ENCODE data around the gene OSBPL7. TPM values are rescaled to one million over a fixed set of nuclear protein-coding genes. Genes with fewer than 3 reads are reported as not detected.

OSBPL7 gene
- total RNA-seq, 1 donor from 2014 or later = 4.6 TPM

DNA sequence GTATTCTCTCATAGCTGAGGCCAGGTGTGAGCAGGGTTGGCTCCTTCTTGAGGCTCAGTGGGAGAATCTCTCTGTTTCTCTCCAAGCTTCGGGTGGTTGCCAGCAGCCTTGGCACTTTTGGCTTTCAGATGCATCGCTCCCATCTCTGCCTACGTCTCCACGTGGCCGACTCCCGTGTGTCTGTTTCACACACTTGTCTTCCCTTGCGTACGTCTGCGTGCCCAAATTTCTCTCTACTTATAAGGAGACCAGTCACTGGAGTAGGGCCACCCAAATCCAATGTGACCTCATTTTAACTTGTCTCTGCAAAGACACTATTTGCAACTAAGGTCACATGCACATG, 14.7 kb downstream of the OSBPL7 start:
- DNase-seq (ENCODE audit: low read depth in 2 of 2) = no peak

DNA sequence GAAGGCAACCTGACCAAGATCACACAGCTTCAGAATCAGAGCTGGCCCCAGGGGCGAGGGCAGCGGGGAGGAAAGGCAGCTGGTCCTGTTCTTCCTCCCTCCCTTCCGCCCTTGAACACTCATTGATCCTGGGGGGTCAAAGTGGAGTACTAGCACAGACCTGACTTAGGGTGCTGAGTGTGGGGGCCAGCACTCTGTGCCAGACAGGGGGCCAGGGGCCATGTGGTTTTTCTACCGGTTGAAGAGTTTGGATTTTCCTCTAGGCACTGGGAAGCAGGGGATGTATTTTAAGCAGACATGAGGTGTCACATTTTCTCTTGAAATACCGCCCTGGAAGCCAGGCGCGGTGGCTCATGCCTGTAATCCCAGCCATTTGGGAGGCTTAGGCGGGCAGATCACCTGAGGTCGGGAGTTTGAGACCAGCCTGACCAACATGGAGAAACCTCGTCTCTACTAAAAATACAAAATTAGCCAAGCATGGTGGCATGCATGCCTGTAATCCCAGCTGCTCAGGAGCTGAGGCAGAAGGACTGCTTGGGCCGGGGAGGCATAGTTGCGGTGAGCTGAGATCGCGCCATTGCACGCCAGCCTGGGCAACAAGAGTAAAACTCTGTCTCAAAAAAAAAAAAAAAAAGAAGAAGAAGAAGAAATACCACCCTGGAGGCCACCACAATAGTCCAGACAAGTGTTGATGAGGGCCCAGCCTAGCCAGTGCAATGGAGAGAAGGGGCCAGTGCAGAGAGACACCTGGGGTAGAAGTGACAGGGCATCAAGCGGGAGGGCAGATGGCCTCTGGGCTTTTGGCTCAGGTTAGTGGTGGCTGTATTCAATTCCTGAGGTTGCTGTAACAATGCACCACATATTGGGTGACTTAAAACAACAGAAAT, 15.3 kb downstream of the OSBPL7 start:
- DNase-seq (ENCODE audit: low read depth in 2 of 2) = no peak

DNA sequence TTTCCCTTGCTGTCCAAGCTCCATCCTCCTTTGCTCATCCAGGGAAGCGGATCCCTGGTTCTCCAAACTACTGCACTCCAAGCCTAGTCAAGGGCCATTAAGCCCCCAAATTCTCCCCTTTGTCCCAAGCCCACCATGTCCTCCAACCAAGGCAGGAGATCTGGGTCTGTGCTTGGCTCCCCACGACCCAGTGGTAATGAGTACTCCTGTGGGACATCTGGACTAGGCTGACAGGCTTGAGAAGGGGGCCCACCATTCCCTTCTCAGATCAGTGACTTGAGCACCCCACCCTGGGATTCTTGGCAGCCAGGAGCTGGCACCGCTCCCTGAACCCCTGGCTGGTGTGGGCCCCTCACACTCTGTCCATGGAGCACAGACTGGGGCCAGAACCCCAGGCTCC, 17.1 kb downstream of the OSBPL7 start:
- DNase-seq (ENCODE audit: low read depth in 2 of 2) = no peak

DNA sequence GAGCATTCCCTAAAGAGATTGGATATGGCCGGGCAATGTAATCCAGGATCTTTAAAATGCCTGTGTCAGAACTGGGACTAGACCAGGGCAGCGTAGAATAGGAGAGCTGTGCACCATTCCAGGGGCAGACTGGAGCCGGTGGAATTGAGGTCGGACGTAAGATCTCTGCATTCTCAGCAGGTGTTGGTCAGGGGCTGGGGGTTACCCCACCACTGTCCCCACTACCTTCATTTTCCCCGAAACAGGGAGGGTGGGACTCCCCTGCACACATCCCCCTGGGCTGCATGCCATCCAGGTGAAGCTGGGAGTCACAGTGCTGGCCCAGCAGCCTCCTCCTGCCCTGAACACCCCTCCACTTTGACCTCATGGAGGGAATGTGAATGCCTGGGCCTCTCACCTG, 17.8 kb downstream of the OSBPL7 start:
- no peak for DNase-seq (ENCODE audit: low read depth in 2 of 2)

DNA sequence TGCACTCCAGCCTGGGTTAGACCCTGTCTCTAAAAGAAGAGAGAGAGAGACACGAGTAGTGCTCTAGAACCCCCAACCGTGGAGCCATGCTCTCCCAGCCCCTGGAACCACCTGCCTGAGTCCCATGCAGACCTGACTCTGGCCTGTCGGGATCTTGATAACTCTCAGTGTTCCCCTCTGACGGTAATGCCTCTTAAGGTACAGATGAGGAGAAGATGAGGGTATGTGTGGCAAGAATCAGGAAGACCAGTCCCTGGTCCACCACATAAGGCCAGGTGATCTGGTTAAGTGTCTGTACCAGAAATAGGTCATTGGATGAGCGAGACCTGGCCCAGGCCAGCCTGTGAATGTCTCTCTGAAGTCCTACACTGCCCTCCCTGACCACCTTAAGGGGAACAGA, 18.4 kb downstream of the OSBPL7 start:
- no peak for DNase-seq (ENCODE audit: low read depth in 2 of 2)

DNA sequence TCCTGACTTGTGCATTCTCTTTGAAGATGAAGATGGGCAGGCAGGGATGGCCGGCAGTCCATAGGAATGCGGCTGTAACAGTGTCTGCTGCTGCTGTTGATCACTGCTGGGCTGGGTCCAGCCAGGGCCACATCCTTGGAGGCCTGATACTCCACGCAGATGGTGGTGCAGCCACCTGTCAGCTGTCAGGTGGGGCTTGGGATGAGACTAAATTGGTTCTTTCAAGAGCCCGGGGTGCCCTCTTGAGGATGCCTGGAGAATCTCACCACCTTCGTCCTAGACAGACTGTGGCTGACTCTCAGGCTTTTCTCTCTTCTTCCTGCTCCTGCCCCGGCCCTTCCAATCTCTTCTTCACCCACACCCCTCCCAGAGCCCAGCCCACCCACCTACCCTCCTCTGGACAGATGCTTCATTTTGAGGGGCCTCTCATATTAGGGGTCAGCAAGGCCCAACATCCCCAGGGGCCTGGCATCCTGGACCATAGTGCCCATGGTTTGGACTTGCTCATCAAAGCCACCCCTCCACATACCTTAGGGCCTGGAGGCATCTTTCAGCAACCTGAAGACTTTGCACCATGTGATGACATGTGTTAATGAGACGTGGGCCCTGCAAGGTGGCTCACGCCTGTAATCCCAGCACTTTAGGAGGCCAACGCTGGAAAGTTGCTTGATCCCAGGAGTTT, 19.1 kb downstream of the OSBPL7 start:
- peak in 1 of 2 donors; percentile 57 for DNase-seq (ENCODE audit: low read depth in 2 of 2)

DNA sequence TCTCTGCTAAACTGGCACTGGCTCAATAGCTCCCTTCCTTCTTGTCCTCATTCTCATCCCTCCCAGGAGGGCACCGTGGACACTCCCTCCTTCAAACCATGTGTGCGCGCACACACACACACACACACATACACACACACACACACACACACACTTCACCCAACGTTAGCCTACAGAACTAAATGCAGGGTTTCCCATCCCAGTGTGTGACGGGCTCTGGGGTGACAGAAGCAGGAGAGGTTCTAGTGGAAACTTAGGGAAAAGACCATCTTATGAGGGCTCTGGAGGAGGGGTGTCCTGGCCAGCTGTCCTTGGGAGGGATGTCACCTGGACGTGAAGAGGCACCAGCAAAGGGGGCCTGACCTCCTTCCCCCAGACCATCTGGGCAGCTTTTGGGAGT, 19.7 kb downstream of the OSBPL7 start:
- no peak for DNase-seq (ENCODE audit: low read depth in 2 of 2)

DNA sequence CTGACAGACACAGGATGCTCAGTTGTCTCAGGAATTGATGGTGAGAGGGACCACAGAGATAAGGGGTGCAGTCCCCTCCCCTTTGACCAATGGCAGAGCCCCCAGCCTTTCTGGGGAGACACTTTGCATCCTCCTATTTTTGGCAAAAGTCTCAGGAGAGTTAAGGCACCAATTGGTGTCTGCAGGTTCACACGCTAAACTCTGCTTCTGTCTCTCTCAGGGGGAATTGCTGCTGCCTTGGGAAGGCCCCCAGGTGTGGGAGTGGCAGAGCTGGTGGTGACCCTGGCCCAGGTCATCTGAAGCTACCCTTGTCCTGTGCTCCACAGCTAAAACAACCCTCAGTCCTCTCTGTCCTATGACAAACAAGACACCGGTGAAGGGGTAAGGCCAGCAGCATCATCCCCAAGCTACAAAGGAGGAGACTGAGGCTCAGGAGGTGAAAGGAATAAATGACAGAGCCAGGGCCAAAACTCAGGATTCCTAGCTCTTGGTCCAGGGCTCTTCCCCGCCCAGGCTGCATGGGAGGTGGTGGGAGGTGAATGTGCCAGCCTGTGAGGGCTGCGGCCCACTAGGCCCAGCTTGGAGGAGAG, 20.3 kb downstream of the OSBPL7 start:
- DNase-seq (ENCODE audit: low read depth in 2 of 2) = no peak

DNA sequence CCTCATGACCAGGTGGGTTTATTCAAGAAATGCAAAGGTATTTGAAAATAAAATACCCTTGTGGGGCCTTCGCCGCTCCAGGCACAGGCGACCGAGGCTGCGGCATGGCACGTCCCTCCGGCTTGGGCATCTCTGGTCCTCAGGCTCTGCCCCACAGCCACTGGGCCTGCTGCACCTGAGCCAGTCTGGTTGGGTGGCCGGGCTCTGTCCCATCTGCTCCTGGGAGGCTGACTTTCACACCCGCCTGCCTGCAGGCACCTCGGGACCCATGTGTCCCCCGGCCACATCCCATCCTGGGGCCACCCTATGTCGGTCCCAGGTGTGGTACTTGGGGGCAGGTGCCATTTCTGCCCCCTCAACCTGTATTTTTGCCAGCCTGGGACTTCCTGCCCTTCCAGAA, 20.9 kb downstream of the OSBPL7 start:
- no peak for DNase-seq (ENCODE audit: low read depth in 2 of 2)

DNA sequence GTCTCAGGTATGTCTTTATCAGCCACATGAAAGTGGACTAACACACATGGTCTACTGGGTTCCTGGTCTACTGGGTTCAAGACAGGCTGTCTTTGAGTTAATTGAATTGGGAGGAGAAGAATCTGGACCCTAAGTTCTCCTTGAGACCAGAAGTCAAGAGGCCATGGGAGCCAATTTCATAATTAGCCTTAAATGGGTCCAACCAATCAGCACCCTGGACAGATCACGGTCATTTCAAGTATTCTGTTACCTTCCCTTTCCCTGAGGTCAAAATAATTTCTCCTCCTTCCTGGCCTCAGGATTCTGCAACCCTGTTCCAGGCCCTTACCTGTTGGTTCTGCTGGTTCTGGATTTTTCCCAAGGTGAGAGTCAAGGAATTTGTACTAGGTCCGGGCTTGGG, 23.8 kb downstream of the OSBPL7 start:
- no peak for DNase-seq (ENCODE audit: low read depth in 2 of 2)

DNA sequence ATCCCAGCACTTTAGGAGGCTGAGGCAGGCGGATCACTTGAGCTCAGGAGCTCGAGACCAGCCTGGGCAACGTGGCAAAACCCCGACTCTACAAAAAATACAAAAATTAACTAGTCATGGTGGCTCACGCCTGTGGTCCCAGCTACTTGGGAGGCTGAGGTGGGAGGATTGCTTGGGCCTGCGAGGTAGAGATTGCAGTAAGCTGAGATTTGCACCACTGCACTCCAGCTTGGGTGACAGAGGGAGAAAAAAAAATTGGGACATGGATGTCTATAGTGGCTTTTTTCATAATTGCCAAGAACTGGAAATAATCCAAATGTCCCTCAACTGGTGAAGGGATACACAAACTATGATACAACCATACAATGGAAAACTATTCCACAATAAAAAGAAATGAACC, 28.6 kb downstream of the OSBPL7 start:
- DNase-seq (ENCODE audit: low read depth in 2 of 2) = no peak

DNA sequence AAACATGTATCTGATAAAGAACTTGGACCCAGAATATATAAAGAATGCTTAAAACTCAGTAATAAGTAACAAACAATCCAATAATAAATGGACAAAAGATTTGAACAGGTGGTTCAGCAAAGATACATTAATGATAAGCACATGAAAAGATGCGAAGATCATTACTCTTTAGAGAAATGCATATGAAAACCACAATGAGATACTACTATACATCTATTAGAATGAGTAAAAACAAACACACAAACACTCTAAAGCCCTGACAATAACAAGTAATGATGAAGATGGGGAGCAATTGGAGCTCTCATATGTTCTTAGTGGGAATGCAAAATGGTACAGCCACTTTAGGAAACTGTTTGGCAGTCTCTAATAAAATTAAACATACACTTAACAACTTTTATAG, 29.1 kb downstream of the OSBPL7 start:
- DNase-seq (ENCODE audit: low read depth in 2 of 2) = no peak

DNA sequence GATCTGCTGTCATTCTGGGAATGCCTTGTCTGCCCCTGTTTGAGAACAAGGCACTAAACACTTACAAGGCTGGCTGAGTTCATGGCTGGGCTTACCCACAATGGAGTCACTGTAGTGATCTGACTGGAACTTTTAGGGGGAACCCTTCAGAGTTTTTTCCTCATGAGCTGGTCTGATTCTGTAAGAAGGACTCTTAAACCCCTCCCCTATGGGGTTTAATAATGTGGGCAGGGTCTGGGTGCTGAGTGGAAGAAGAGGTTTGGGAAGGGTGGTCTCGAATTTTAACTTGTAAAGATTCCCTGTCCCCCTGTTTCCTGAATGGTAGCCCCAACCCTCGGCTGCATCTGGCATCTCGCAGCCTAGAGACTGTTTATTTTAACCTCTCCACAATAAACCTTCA, 30.6 kb downstream of the OSBPL7 start:
- no peak for DNase-seq (ENCODE audit: low read depth in 2 of 2)

DNA sequence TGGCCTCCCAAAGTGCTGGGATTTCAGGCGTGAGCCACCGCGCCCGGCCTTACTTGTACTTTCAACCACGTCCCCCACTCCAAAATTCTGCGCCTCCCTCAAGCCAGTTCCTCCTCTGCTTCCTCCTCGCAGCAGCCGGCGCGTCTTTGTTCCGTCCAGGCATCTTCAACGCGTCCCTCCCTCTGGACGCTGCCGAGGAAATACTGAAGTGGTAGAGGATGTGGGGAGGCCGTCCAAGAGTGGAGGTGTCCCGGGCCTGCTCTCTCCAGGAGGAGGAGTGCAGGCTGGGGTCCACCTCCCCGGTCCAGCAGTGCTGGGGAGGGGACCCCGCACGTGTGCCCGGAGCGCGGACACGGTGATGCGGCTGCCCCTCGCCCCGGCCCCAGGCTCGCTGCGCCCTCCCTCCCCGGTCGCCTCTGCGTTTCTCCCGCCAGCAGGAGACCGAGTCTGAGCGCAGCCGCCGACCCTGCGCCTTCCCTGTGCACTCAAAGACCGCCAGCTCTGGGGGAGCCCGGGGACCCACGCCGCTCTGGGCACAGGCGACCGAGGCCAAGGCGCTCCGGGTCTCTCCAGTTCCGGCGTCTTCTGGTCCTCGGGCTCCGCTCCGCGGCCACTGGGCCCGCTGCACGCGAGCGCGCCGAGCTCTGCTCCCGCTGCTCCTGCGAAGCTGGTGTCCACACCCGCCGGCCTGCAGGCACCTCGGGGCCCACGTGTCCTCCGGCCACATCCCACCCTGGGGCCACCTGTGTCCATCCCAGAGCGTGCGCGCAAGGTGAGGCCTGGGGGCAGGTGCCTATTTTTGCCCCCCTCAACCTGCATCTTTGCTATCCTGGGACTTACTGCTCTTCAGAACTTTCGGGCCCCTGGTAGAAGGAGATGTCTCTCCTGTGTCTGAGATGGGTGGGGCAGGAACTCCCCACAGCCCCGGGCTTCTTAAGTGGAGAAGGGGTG, 31.7 kb downstream of the OSBPL7 start:
- peak in 1 of 2 donors; percentile 49 for DNase-seq (ENCODE audit: low read depth in 2 of 2)

DNA sequence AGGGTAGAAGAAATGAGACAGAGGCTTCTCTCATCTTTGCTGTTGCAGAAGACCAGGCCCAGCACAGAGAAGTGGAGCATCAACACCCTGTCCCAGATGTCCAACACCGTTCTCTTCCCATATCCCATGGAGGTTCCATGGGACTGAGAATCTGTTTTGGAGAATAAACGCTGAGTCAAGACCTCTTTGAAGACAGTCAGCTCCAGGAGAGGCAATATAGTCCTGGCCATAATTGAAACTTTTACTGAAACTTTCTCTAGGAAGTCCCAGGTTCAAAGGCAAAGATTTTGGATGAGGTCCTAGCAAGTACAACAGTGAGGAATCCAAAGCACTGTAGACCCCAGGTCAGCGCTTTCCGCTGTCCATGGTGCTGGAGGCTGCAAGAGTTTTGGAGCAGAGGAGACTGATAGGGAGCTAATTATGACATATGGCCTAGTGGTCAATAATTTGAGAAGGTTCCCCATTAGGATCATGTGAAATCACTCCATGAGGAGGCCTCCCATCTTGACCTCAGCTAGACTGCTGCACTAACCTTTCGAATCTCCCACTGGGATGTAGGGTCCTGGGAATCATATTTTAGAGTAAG, 36.0 kb downstream of the OSBPL7 start:
- DNase-seq (ENCODE audit: low read depth in 2 of 2) = peak in 1 of 2 donors; percentile 47

DNA sequence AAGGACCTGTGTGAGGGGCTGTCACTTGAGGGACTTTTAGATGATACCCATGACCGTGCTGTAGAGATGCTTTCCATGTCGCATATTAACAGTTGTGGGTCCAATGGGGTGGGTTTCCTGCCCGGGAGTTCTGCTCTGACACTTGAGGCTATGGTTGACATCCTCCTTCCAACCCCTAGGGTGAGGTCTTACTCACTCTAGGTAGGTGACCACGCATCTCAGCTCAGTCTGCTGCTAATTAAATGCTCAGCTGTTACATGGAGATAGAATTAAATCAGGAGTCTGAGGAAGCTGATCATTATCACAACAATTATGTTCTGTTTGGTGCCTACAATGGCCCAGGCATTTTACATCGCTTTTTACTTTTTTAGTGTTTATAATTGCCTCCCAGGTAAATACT, 40.2 kb downstream of the OSBPL7 start:
- DNase-seq (ENCODE audit: low read depth in 2 of 2) = no peak

DNA sequence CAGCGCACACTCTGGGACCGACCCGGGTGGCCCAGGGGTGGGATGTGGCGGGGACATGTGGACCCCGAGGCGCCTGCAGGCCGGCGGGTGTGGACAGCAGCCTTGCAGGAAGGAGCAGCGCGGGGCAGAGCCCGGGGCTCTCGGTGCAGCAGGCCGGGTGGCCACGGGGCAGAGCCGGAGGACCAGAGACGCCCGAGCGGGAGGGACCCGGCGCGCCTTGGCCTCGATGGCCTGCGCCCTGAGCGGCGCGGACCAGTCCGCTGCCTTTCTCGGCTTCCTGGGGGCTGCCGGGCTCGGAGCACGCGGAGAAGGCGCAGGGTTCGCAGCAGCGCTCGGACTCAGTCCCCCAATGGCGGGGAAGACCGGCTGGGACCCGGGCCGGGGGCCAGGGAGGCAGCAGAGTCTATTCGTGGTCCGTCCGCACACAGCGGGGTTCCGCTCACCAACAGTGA, 43.4 kb downstream of the OSBPL7 start:
- DNase-seq (ENCODE audit: low read depth in 2 of 2) = no peak

DNA sequence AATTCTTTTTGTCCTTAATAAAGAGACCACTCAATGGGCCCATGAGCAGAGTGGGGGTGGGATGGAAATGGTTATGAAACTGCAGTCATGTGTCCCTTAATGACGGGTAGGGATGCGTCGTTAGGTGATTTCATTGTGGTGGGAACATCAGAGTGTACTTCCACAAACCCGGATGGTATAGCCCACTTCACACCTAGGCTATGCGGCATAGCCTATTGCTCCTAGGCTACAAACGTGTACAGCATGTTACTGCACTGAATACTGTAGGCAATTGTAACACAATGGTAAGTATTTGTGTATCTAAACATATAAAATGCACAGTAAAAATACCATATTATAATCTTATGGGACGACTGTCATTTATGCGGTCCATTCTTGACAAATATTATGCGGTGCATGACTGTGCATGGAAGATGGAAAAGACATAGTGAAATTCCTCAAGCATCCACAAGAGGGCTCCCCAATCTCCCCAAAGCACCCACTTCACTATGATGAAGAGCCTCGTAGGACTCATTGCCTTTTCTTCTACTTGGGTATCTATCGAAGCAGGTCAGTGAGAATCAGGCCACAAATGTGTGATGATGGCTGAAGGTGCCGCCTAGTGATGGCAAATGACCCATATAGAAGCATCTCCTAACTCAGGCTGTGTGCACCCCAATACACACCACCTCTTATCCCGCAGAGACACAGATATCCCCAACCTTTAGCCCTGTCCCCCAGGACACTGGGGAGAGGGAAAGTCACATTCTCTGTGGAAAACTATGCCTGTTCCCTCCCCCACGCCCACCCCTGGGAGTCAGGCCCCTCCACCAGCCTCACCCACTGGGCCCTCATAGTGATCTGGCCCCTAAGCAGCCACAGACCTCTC, 45.0 kb downstream of the OSBPL7 start:
- DNase-seq (ENCODE audit: low read depth in 2 of 2) = peak; percentile 20 to 58

DNA sequence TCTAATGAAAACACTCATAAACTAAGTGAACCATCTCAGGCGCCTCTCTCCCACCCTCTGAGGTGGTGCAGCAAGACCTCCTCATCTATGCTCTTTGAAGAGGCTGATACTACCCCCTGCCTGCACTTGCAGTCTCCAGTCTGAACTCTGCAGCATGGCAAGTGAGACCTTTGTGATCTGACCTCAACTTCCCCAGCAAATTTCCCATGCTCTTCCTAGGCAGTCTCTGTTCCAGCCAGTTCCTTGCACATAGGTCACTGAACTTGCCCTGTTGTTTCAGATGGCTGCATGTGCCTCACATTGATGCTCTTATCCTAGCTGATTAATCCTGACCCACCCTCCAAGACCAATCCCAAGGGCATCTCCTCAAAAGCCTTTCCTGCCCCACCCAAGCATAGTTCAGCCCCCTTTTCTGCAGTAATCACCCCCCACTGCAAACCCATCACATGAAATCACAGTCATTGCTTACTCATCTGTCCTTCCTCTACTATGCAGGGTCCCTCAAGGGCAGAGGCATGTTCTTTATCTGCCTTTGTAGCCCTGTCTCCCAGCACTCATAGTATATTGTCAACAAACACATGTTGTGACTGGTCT, 46.5 kb downstream of the OSBPL7 start:
- no peak for DNase-seq (ENCODE audit: low read depth in 2 of 2)

DNA sequence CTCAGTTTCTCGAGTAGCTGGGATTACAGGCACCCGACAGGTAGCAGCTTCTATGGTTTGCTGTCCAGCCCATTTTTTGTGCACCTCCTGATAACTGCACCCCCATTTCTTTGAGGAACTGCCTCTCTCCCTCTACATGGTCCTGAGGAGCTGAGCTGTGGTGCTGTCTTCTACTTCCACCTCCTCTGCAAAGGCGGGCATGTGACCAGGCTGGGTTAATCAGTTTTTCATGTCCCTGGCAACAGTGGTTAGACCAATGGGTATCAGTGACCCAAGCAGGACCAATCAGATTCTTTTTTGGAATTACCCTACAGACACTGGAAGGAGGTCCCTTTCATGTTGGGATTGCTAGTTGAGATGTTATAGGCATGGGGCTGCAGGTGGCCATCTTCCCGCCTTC, 47.3 kb downstream of the OSBPL7 start:
- DNase-seq (ENCODE audit: low read depth in 2 of 2) = no peak
